PC-3 (cell line): ENCODE measurements around the gene HOXD4. TPM values are rescaled to one million over a fixed set of nuclear protein-coding genes. Genes with fewer than 3 reads are reported as not detected.

Experiments used
- ATAC-seq: fragments of 200-7000 bp; cut with Tn5 transposase; 2 replicates; pipeline ENCODE4 v1.9.1; 2020; ENCODE audit warnings: mild to moderate bottlenecking, moderate library complexity
- BruUV-seq: library from RNA; stranded (reverse); fragments of 400-500 nt; replicated peaks from 2 replicates; lab custom pipeline; 2021; lab: Mats Ljungman, UMichigan
- CTCF ChIA-PET: fragments of 300-600 bp; sonication (Branson Sonifier 250); formaldehyde crosslinking; loops from one replicate; lab custom pipeline; 2022; ENCODE audit warnings: antibody characterized with exemption; lab: Charles Lee
- POLR2A ChIA-PET: fragments of 300-600 bp; sonication (Branson Sonifier 250); formaldehyde crosslinking; loops from one replicate; lab custom pipeline; 2022; ENCODE audit warnings: antibody characterized with exemption; ENCODE audit not compliant: unreplicated experiment; lab: Charles Lee
- DNase-seq: peaks from one replicate; pipeline ENCODE4 v3.0.0-alpha.2; 2015
- H2AFZ ChIP-seq: fragments of 300-600 bp; sonication (generic); 2 replicates; pipeline ENCODE4 v1.6.0; 2016; ENCODE audit warnings: antibody characterized with exemption, low read length
- H3F3A ChIP-seq: fragments of 300-600 bp; sonication (generic); one replicate; pipeline ENCODE4 v1.6.0; 2017; ENCODE audit warnings: antibody characterized with exemption, low read length, control low read depth, mild to moderate bottlenecking; ENCODE audit not compliant: unreplicated experiment
- H3K27ac ChIP-seq: fragments of 300-600 bp; sonication (generic); 2 replicates; pipeline ENCODE4 v1.5.1; 2016; ENCODE audit warnings: mild to moderate bottlenecking, low read length
- H3K27me3 ChIP-seq: fragments of 300-600 bp; sonication (generic); 2 replicates; pipeline ENCODE4 v1.6.1; 2016; ENCODE audit warnings: low read length, mixed read lengths
- H3K36me3 ChIP-seq: fragments of 300-600 bp; sonication (generic); 2 replicates; pipeline ENCODE4 v1.6.1; 2016; ENCODE audit warnings: low read depth, mixed run types, low read length, mixed read lengths
- H3K4me1 ChIP-seq: fragments of 300-600 bp; sonication (generic); 2 replicates; pipeline ENCODE4 v1.5.1; 2016; ENCODE audit warnings: low read length; ENCODE audit not compliant: insufficient read depth
- H3K4me2 ChIP-seq: fragments of 300-600 bp; sonication (generic); 2 replicates; pipeline ENCODE4 v1.6.0; 2016; ENCODE audit warnings: low read length
- H3K4me3 ChIP-seq: fragments of 300-600 bp; sonication (generic); 2 replicates; pipeline ENCODE4 v1.5.1; 2016; ENCODE audit warnings: mild to moderate bottlenecking, low read length, mixed read lengths
- H3K79me2 ChIP-seq: fragments of 300-600 bp; sonication (generic); 2 replicates; pipeline ENCODE4 v1.6.1; 2017; ENCODE audit warnings: low read length, mixed read lengths
- H3K9ac ChIP-seq: fragments of 300-600 bp; sonication (generic); 2 replicates; pipeline ENCODE4 v1.6.0; 2016; ENCODE audit warnings: mild to moderate bottlenecking, low read length
- H3K9me2 ChIP-seq: fragments of 300-600 bp; sonication (generic); replicated peaks from 2 replicates; pipeline ENCODE4 v1.6.1; 2016; ENCODE audit warnings: mixed run types, low read length, mixed read lengths
- H3K9me3 ChIP-seq: fragments of 300-600 bp; sonication (generic); 2 replicates; pipeline ENCODE4 v1.6.1; 2016; ENCODE audit warnings: low read length, mixed read lengths
- H4K20me1 ChIP-seq: fragments of 300-600 bp; sonication (generic); 2 replicates; pipeline ENCODE4 v1.6.1; 2016; ENCODE audit warnings: low read length, mixed read lengths
- EZH2 ChIP-seq: fragments of 300-600 bp; sonication (generic); IDR thresholded peaks from one replicate; pipeline ENCODE4 v1.6.1; 2017; ENCODE audit warnings: antibody characterized with exemption, mild to moderate bottlenecking, low read length; ENCODE audit not compliant: unreplicated experiment
- EZH2phosphoT487 ChIP-seq: fragments of 300-600 bp; sonication (generic); IDR thresholded peaks from 2 replicates; pipeline ENCODE4 v1.6.1; 2018; ENCODE audit warnings: mild to moderate bottlenecking, antibody characterized with exemption, low read length, borderline replicate concordance
- intact Hi-C: fragments of 100-400 bp; cut with micrococcal nuclease; formaldehyde crosslinking; loops from 2 replicates; pipeline ENCODE4 v1.9.0; 2023
- total RNA-seq: library from RNA; depleted of rRNA; stranded (reverse); fragments of >200 nt; gene quantifications from 2 replicates; pipeline ENCODE4 v1.2.3, GENCODE V29; 2014
- TF ChIP-seq, protein P1 (sequence below): fragments of 300-600 bp; sonication (generic); conservative IDR thresholded peaks from 2 replicates; pipeline ENCODE4 v1.5.1; 2017; ENCODE audit warnings: antibody characterized with exemption, low read depth, mild to moderate bottlenecking, low read length

HOXD4 gene
- total RNA-seq, 1 experiment from 2014 or later = 0.29 TPM

DNA sequence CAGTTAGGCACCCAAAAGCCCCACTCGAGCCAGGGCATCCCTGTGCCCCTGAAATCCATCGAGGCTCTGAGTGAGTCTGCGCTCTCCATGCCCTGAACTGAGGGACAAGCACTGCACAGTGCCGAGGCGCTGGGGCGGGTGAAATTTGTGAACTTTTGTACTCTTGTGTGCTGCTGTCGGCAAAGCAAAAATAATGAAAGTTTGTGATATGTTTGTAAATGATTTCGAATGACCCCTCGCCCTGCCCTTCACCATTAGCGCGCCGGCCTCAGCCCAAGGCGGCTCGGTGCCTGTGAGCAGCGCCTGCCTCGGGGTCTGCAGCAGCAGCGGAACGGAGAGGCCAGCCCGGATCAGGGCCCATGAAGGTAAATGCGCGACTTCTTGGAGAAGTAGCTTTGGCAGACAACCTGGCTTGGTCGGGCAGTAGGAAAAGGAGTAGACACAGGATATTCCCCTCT is 1.8 kb upstream of the HOXD4 start:
- Histone ChIP-seq H3K4me3 (no peak overlapping the region), H2AFZ (no peak overlapping the region), H3F3A (no peaks in the 10 kb centered on the region), H4K20me1 (no peaks in the 10 kb centered on the region), H3K27ac (no peak overlapping the region), H3K9me3 (no peaks in the 10 kb centered on the region), H3K9me2 (no peaks in the 10 kb centered on the region), H3K4me2 (no peak overlapping the region), H3K36me3 (no peaks in the 10 kb centered on the region), H3K4me1 (no peaks in the 10 kb centered on the region), H3K79me2 (no peaks in the 10 kb centered on the region), H3K27me3 (no peaks in the 10 kb centered on the region), H3K9ac (no peak overlapping the region)
- ATAC-seq (no peak), DNase-seq (no peak)
- no TSS peak for BruUV-seq
- intact Hi-C loops = no loop called here
- TF ChIP-seq, protein P1, sequence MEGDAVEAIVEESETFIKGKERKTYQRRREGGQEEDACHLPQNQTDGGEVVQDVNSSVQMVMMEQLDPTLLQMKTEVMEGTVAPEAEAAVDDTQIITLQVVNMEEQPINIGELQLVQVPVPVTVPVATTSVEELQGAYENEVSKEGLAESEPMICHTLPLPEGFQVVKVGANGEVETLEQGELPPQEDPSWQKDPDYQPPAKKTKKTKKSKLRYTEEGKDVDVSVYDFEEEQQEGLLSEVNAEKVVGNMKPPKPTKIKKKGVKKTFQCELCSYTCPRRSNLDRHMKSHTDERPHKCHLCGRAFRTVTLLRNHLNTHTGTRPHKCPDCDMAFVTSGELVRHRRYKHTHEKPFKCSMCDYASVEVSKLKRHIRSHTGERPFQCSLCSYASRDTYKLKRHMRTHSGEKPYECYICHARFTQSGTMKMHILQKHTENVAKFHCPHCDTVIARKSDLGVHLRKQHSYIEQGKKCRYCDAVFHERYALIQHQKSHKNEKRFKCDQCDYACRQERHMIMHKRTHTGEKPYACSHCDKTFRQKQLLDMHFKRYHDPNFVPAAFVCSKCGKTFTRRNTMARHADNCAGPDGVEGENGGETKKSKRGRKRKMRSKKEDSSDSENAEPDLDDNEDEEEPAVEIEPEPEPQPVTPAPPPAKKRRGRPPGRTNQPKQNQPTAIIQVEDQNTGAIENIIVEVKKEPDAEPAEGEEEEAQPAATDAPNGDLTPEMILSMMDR = no peak
- TF ChIP-seq EZH2phosphoT487 (no peak), EZH2 (no peak)
- ChIA-PET CTCF (no interaction called here), POLR2A (no interaction called here)

DNA sequence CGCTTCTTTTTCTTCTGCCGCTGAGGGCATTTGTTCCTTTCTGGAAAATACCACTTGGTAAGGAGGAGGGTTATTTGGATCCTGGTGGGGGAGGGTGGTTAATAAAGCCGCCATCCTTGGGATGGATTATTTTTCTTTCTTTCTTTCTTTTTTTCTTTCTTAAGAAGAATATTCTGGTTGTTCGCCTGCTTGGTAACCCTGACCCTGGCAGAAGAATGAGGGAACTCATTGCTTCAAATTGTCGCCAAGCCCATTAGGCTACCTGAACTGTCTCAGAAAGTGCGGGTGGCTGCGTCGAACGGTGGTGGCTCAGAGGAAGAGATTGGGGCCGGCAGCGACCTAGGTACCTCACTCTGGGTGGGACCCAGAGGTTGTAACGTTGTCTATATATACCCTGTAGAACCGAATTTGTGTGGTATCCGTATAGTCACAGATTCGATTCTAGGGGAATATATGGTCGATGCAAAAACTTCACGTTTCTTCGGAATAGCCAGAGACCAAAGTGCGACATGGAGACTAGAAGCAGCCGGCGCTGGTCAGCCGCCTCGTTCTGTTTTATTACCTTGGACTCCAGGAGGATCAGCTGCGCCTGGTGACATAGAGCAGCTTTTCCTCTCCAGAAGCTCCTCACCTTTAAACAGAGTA is 1.3 kb upstream of the HOXD4 start:
- no peaks in the 10 kb centered on the region for H3K9me2 ChIP-seq
- intact Hi-C loops = no loop called here
- H3K4me3 ChIP-seq = no peak overlapping the region
- CTCF ChIA-PET = no interaction called here
- no peaks in the 10 kb centered on the region for H3K79me2 ChIP-seq
- POLR2A ChIA-PET = no interaction called here
- H3K36me3 ChIP-seq = no peaks in the 10 kb centered on the region
- H3K9me3 ChIP-seq = no peaks in the 10 kb centered on the region
- no TSS peak for BruUV-seq
- H3K9ac ChIP-seq = no peak overlapping the region
- no peak overlapping the region for H3K27ac ChIP-seq
- no peaks in the 10 kb centered on the region for H3K4me1 ChIP-seq
- H4K20me1 ChIP-seq = no peaks in the 10 kb centered on the region
- DNase-seq (no peak), ATAC-seq (no peak)
- H2AFZ ChIP-seq = no peak overlapping the region
- no peaks in the 10 kb centered on the region for H3F3A ChIP-seq
- TF ChIP-seq EZH2 (no peak), EZH2phosphoT487 (no peak)
- TF ChIP-seq, protein P1 = no peak
- no peak overlapping the region for H3K4me2 ChIP-seq
- no peaks in the 10 kb centered on the region for H3K27me3 ChIP-seq
